ENCODE results near the gene ULK1.
"Not testable (repeated sequence)": the region's sequence is repeated elsewhere in the genome, so short reads cannot be mapped to it uniquely, and the experiment has no call there.

The ULK1 gene

DNA sequence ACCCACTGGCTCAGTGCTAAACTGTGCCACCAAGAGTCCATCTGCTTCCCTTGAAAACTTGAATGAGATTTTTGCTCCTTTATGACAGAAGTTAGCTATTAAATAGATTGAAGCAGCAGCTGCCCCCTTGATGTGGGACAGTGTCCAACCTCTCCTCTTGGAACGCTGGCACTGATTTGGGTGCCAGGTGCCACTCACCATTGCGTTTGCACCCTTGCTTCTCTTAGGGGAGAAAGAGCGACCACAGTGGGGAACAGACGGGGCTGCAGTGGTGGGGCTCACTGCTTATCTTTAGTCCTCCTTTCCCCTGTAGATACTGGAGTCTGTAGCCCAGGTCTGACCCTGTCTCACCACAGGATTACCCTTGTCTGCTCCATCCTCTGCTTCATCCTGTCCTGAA lies 64.7 kb downstream of the ULK1 start:
- in situ Hi-C loops (cut with HindIII; ENCODE audit: low sequenced_read_pairs), result no loop called here
- TF ChIP-seq, protein P1, sequence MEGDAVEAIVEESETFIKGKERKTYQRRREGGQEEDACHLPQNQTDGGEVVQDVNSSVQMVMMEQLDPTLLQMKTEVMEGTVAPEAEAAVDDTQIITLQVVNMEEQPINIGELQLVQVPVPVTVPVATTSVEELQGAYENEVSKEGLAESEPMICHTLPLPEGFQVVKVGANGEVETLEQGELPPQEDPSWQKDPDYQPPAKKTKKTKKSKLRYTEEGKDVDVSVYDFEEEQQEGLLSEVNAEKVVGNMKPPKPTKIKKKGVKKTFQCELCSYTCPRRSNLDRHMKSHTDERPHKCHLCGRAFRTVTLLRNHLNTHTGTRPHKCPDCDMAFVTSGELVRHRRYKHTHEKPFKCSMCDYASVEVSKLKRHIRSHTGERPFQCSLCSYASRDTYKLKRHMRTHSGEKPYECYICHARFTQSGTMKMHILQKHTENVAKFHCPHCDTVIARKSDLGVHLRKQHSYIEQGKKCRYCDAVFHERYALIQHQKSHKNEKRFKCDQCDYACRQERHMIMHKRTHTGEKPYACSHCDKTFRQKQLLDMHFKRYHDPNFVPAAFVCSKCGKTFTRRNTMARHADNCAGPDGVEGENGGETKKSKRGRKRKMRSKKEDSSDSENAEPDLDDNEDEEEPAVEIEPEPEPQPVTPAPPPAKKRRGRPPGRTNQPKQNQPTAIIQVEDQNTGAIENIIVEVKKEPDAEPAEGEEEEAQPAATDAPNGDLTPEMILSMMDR (IDR thresholded peaks at IDR 0.05; ENCODE audit: low read depth, low read length), result no peak
- DNase-seq (ENCODE audit: low read depth, low spot score), result no peak
- H3K4me3 ChIP-seq (ENCODE audit: low read depth, low read length), result no peak overlapping the region

DNA sequence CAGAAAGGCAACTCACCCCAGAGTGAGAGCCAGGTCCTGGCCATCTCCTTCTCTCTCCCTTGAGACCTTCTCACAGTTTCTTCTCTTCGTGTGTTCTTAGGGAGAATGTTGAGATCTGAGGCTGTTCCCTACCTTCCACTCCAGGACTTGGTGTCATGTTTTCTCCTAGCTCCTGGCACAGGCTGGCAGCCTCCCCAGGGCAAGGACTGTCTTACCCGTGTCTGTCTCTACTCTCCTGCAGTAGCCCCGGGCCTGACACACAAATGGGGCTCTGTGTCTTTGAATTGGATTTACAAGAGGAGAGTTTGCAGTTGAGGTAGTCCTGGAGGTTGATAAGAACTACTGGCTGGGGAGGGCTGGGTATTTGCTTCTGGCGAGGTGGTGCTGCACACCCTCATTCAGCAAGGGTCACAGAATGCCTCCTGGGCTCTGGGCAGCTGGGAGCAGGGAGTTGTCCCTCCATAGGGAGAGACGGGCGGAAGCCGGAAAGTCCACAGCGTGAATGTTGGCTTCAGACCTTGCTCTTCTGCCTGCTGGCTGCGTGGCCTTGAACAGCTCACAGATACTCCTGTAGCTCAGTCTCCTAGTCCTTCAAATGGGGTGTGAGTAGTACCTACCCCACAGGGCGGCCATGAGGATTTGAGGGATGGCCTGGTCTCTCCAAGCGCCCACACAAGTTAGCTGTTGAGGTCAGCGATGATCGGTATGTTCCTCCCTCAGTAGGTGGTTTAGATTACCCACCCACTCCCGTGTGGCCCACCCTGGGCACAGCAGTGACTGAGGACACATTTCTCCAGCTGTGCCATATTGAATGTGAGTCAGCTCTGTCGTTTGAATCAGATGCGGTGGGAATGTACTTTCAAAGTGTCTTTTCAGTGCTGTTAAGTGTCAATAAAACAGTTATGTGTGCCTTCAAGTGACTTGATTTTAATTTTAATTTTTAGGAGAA lies 65.5 kb downstream of the ULK1 start:
- in situ Hi-C loops (cut with HindIII; ENCODE audit: low sequenced_read_pairs), result no loop called here
- TF ChIP-seq, protein P1 (IDR thresholded peaks at IDR 0.05; ENCODE audit: low read depth, low read length), result no peak
- no peak for DNase-seq (ENCODE audit: low read depth, low spot score)
- no peak overlapping the region for H3K4me3 ChIP-seq (ENCODE audit: low read depth, low read length)

DNA sequence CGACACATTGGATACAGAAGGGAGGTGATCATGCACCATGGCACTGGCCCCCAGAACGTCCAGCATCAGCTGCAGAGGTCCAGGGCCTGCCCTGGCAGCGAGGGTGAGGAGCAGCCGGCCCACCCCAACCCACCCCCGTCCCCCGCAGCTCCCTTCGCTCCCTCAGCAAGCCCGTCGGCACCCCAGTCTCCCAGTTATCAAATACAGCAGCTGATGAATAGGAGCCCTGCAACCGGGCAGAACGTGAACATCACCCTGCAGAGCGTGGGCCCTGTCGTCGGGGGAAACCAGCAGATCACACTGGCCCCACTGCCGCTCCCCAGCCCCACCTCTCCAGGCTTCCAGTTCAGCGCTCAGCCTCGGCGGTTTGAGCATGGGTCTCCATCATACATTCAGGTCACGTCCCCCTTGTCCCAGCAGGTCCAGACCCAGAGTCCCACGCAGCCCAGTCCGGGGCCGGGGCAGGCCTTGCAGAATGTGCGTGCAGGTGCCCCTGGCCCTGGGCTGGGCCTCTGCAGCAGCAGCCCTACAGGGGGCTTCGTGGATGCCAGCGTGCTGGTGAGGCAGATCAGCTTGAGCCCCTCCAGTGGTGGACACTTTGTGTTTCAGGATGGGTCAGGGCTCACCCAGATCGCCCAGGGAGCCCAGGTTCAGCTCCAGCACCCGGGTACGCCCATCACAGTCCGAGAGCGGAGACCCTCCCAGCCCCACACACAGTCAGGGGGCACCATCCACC lies 66.3 kb downstream of the ULK1 start:
- H3K4me3 ChIP-seq (ENCODE audit: low read depth, low read length); in situ Hi-C loops (cut with HindIII; ENCODE audit: low sequenced_read_pairs); DNase-seq (ENCODE audit: low read depth, low spot score): not testable (repeated sequence)

DNA sequence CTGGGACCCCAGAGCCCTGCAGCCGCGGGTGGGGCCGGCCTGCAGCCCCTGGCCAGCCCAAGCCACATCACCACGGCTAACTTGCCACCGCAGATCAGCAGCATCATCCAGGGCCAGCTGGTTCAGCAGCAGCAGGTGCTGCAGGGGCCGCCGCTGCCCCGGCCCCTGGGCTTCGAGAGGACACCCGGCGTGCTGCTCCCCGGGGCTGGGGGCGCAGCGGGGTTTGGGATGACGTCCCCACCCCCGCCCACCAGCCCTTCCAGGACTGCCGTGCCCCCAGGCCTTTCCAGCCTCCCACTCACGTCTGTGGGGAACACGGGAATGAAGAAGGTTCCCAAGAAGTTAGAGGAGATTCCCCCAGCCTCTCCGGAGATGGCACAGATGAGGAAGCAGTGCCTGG lies 66.9 kb downstream of the ULK1 start:
- DNase-seq (ENCODE audit: low read depth, low spot score); in situ Hi-C loops (cut with HindIII; ENCODE audit: low sequenced_read_pairs); H3K4me3 ChIP-seq (ENCODE audit: low read depth, low read length): not testable (repeated sequence)

DNA sequence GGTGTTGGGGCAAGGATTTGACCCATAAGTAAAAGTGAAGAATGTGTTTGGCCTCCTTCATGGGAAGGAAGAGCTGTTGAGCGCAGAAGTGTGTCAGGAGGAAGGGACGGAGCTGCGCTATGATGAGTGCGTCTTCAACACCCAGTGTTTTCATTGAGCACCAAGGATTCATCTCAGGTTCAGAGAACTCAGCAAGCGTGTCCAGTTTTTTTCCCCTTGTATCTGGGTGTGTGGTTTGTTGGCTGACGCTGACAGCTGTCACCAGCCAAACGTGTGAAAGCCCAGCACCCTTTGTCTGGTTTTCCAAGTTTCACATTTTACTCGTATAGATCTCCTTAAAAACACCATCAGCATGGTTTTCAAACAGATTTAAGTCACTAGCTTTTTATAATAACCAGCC lies 67.6 kb downstream of the ULK1 start:
- TF ChIP-seq, protein P1 (IDR thresholded peaks at IDR 0.05; ENCODE audit: low read depth, low read length), result no peak
- H3K4me3 ChIP-seq (ENCODE audit: low read depth, low read length), result no peak overlapping the region
- in situ Hi-C loops (cut with HindIII; ENCODE audit: low sequenced_read_pairs), result no loop called here
- no peak for DNase-seq (ENCODE audit: low read depth, low spot score)

DNA sequence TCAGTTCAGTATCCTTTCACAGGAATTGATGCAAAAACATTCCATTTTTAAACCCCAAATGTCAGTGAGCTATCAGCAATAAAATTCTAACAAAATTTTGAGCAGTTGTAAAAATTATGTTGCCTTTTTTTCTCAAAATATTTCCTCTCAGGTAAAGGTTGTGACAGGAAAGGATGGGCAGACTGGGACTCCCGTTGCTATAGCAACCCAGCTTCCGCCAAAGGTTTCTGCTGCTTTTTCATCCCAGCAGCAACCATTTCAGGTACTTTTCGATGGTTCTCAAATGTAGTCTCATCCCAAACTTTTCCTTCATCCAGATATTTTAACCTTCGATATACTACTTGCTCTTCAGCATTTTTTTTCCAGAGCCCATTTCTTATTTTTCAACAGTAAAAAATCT lies 69.0 kb downstream of the ULK1 start:
- DNase-seq (ENCODE audit: low read depth, low spot score), result no peak
- TF ChIP-seq, protein P1 (IDR thresholded peaks at IDR 0.05; ENCODE audit: low read depth, low read length), result no peak
- H3K4me3 ChIP-seq (ENCODE audit: low read depth, low read length), result no peak overlapping the region
- in situ Hi-C loops (cut with HindIII; ENCODE audit: low sequenced_read_pairs), result no loop called here

DNA sequence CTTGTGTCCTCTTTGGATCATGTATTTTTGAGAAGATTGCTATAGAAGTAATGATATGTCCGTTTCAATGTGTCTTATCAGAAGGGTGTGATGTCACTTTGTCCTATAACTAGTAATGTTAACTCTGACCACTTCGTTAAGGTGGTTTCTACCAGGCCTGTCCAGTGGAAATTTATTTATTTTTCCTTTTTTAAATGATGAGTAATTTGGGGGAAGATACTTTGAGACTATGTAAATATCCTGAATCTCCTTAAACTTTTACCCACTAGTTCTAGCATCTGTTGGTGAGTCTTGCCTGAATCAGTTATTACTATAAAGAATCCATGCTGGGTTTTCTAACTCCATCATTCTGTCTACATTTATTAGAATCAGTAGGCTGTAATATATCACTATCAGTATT lies 70.7 kb downstream of the ULK1 start:
- TF ChIP-seq, protein P1 (IDR thresholded peaks at IDR 0.05; ENCODE audit: low read depth, low read length), result no peak
- in situ Hi-C loops (cut with HindIII; ENCODE audit: low sequenced_read_pairs), result no loop called here
- H3K4me3 ChIP-seq (ENCODE audit: low read depth, low read length), result no peak overlapping the region
- peak; percentile 10 for DNase-seq (ENCODE audit: low read depth, low spot score)
